Vagina (tissue), 2 donors: ENCODE results near the gene FSTL4. TPM values are rescaled to one million over a fixed set of nuclear protein-coding genes. Genes with fewer than 3 reads are reported as not detected.

ENCODE experiments used
- DNase-seq, 2 donors: peaks; one replicate each; pipeline ENCODE4 v3.0.0-alpha.2; 2017; ENCODE audit errors: extremely low spot score in 2 of 2
- H3K27ac ChIP-seq: fragments of 200-600 bp; sonication (generic); one replicate; pipeline ENCODE4 v1.5.1; 2019
- H3K27me3 ChIP-seq: fragments of 200-600 bp; sonication (generic); one replicate; pipeline ENCODE4 v1.5.1; 2019
- H3K36me3 ChIP-seq, 2 donors: fragments of 200-600 bp; sonication (generic); one replicate each; pipeline ENCODE4 v1.5.1; 2017 to 2019
- H3K4me1 ChIP-seq: fragments of 200-600 bp; sonication (generic); one replicate; pipeline ENCODE4 v1.5.1; 2019
- H3K4me3 ChIP-seq, 2 donors: fragments of 200-600 bp; sonication (generic); 1 replicate in 1 of 2; 2 replicates in 1 of 2; pipeline ENCODE4 v1.5.1; 2016 to 2019
- H3K9me3 ChIP-seq: fragments of 200-600 bp; sonication (generic); one replicate; pipeline ENCODE4 v1.5.1; 2019
- POLR2A ChIP-seq, 2 donors: fragments of 450-650 bp; IDR thresholded peaks; one replicate each; pipeline ENCODE4 v1.6.1; 2017; ENCODE audit warnings: antibody characterized with exemption in 2 of 2, mild to moderate bottlenecking in 2 of 2, moderate library complexity in 2 of 2
- POLR2AphosphoS5 ChIP-seq, 2 donors: sonication (generic); formaldehyde crosslinking; IDR thresholded peaks; one replicate each; pipeline ENCODE4 v1.9.0; 2017; ENCODE audit warnings: antibody characterized with exemption in 2 of 2, mild to moderate bottlenecking in 2 of 2, low read depth in 1 of 2; ENCODE audit not compliant: insufficient read depth in 1 of 2
- intact Hi-C: fragments of 100-400 bp; cut with DNase I; formaldehyde crosslinking; loops from one replicate; pipeline ENCODE4 v1.15.1; 2023
- total RNA-seq: library from RNA; depleted of rRNA; stranded (reverse); fragments of >200 nt; gene quantifications from one replicate; pipeline ENCODE4 v1.2.3, GENCODE V29; 2016
- TF ChIP-seq, protein P1 (sequence below), 3 experiments: fragments of 450-650 bp in 2 of 3; fragments of 200-600 bp in 1 of 3; sonication (generic) in 1 of 3; IDR thresholded peaks; one replicate each; pipeline ENCODE4 v1.5.1; 2017 to 2019; ENCODE audit warnings: antibody characterized with exemption in 3 of 3, mild to moderate bottlenecking in 2 of 3, moderate library complexity in 2 of 3

Gene FSTL4
- total RNA-seq, 1 donor from 2014 or later = 3.7 TPM

DNA sequence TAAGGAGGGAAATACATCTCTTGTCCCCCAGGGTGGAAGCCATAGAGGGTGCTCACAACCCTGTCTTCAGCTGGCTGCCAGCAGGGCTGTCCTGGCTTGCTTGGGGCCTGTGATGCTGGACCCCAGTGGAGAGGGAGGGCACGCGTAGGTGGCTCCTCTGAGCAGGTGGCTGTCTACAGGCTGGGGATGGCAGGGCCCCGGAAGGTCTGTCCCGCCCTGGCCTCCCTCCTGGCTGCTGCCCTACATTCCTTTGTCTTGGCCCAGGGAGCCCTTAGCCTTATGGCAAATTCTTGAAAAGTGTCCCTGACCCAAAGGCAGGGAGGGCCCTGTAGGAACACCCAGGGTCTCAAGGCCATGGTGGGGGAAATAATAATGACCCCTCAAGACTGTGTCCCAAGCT lies 336.2 kb downstream of the FSTL4 start:
- H3K4me1 ChIP-seq = no peaks in the 10 kb centered on the region
- TF ChIP-seq POLR2AphosphoS5 (IDR thresholded peaks at IDR 0.05; ENCODE audit: insufficient read depth in 1 of 2, low read depth in 1 of 2) = no peak
- no peak for TF ChIP-seq POLR2A (IDR thresholded peaks at IDR 0.05)
- TF ChIP-seq, protein P1, sequence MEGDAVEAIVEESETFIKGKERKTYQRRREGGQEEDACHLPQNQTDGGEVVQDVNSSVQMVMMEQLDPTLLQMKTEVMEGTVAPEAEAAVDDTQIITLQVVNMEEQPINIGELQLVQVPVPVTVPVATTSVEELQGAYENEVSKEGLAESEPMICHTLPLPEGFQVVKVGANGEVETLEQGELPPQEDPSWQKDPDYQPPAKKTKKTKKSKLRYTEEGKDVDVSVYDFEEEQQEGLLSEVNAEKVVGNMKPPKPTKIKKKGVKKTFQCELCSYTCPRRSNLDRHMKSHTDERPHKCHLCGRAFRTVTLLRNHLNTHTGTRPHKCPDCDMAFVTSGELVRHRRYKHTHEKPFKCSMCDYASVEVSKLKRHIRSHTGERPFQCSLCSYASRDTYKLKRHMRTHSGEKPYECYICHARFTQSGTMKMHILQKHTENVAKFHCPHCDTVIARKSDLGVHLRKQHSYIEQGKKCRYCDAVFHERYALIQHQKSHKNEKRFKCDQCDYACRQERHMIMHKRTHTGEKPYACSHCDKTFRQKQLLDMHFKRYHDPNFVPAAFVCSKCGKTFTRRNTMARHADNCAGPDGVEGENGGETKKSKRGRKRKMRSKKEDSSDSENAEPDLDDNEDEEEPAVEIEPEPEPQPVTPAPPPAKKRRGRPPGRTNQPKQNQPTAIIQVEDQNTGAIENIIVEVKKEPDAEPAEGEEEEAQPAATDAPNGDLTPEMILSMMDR (IDR thresholded peaks at IDR 0.05) = no peak
- intact Hi-C loops = no loop called here
- no peaks in the 10 kb centered on the region for H3K27me3 ChIP-seq
- H3K4me3 ChIP-seq = no peak overlapping the region
- H3K36me3 ChIP-seq = no peaks in the 10 kb centered on the region
- H3K27ac ChIP-seq = no peak overlapping the region
- no peaks in the 10 kb centered on the region for H3K9me3 ChIP-seq
- no peak for DNase-seq

DNA sequence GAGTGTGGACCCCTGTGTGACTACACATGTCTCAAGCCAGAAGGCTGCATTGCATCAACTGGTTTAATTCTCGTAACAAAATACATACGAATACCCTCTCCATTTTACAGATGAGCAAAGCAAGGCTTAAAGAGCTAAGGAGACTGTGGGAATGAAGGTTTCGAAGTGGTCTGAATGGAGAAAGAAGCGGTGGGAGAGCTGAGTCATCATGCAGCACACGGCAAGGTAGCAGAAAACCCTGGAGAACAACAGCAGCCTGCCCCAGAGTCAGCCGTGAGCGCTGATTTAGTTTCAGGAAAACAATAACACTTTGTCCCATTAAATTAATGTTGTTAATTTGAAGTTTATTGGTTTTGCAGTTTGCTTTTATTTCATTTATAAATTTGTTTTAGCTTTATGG lies 336.7 kb downstream of the FSTL4 start:
- Histone ChIP-seq H3K36me3 (no peaks in the 10 kb centered on the region), H3K4me3 (no peak overlapping the region), H3K9me3 (no peaks in the 10 kb centered on the region), H3K27me3 (no peaks in the 10 kb centered on the region), H3K4me1 (no peaks in the 10 kb centered on the region), H3K27ac (no peak overlapping the region)
- intact Hi-C loops = no loop called here
- no peak for DNase-seq
- no peak for TF ChIP-seq POLR2A (IDR thresholded peaks at IDR 0.05)
- TF ChIP-seq POLR2AphosphoS5 (IDR thresholded peaks at IDR 0.05; ENCODE audit: insufficient read depth in 1 of 2, low read depth in 1 of 2) = no peak
- TF ChIP-seq, protein P1 (IDR thresholded peaks at IDR 0.05) = no peak

DNA sequence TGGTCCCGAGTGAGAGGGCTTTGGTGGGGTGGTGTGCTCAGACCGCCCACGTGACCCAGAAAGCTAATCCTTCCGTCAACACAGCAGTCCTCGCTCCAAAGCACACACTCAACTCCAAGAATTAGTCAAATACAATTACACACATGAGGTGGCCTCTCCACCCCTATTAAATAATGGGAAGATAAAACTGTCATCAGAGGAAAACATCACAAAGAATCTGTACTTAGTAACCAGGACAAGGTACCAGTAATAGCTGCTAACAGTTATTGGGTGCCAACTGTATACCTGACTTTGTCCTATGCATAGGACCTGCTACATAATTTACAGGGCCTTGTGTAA lies 337.8 kb downstream of the FSTL4 start:
- H3K4me3 ChIP-seq = no peak overlapping the region

DNA sequence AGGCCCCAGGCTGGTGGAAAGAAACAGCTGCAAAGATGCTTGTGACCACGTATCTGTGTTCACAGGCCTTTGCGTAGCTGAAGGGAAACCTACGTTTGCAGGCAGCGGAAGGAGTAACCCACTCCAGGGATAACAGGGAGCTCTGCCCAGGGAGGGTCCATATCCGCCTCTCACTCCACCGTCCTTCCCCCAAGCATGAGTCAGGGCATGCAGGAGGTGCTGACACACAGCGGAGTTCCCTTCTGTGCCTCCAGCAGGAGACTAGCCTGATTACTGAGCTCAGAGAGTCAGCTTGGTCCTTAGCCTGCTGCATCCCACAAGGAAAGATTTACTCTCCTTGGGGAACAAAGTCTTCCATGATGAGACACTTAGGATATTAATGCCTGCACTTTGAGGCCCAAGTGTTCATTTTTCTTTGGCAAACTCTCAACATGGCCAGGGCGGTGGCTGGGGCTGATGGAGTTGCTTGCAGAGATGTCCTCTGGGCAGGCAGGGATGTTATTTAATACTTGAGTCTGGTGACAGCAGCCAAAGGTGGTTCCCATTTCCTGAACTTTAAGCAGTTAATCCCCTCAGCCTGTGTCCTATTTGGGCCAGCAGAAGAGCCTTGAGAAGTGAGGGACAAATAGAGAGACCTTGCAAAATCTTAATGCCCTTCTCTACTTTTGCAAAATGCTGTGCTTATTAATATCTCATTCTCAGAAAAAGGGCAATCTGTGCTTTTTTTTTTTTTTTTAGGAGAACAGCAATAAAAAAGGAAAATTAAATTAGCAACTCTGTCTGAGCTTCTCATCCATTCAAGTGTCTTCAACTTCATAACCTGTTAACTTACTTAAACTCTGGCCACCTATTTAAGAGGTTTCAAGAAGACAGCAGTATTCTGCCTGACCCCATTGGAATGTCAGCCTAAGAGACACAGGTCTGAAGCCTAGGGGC lies 338.4 kb downstream of the FSTL4 start:
- intact Hi-C loops = no loop called here
- TF ChIP-seq, protein P1 (IDR thresholded peaks at IDR 0.05) = no peak
- TF ChIP-seq POLR2A (IDR thresholded peaks at IDR 0.05) = no peak
- no peak for TF ChIP-seq POLR2AphosphoS5 (IDR thresholded peaks at IDR 0.05; ENCODE audit: insufficient read depth in 1 of 2, low read depth in 1 of 2)

More for the DNA sequence above, 337.8 kb downstream of the FSTL4 start:
- DNase-seq = no peak
- no peak overlapping the region for H3K27ac ChIP-seq
- no peaks in the 10 kb centered on the region for H3K9me3 ChIP-seq
- TF ChIP-seq, protein P1 (IDR thresholded peaks at IDR 0.05) = no peak
- TF ChIP-seq POLR2A (IDR thresholded peaks at IDR 0.05) (no peak), POLR2AphosphoS5 (IDR thresholded peaks at IDR 0.05; ENCODE audit: insufficient read depth in 1 of 2, low read depth in 1 of 2) (no peak)
- H3K4me1 ChIP-seq = no peaks in the 10 kb centered on the region
- intact Hi-C loops = no loop called here
- H3K27me3 ChIP-seq = no peaks in the 10 kb centered on the region
- H3K36me3 ChIP-seq = no peaks in the 10 kb centered on the region

DNA sequence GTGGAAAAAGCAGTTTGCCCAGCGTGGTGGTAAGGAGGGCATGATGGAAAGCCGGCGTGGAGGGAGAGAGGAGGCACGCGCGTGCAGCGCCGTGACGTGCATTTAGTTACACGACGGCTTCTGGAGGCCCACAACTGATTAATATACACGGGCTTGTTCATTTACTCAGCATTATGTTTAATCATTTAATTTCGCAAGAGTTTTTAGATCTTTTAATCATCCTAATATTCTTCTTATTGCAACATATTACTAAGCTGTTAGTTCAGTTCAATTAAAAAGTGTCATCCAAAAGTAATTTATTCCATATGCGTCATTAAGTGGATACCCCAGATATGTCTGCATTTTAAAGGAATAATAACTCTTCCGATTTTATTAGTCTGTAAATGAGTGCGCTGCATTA lies 340.0 kb downstream of the FSTL4 start:
- H3K4me1 ChIP-seq = no peaks in the 10 kb centered on the region
- DNase-seq = no peak
- H3K4me3 ChIP-seq = no peak overlapping the region
- H3K9me3 ChIP-seq = no peaks in the 10 kb centered on the region
- no peak overlapping the region for H3K27ac ChIP-seq
- TF ChIP-seq POLR2A (IDR thresholded peaks at IDR 0.05) = no peak
- intact Hi-C loops = no loop called here
- no peaks in the 10 kb centered on the region for H3K36me3 ChIP-seq
- H3K27me3 ChIP-seq = no peaks in the 10 kb centered on the region

More for the DNA sequence above, 338.4 kb downstream of the FSTL4 start:
- Histone ChIP-seq H3K27ac (no peak overlapping the region), H3K4me1 (no peaks in the 10 kb centered on the region), H3K27me3 (no peaks in the 10 kb centered on the region), H3K36me3 (no peaks in the 10 kb centered on the region), H3K4me3 (no peak overlapping the region), H3K9me3 (no peaks in the 10 kb centered on the region)
- DNase-seq = no peak
